GM12865 (cell line): ENCODE results near the gene FUT1.

ENCODE experiments used
- DNase-seq: peaks from one replicate; pipeline ENCODE4 v3.0.0; 2010; ENCODE audit warnings: low read depth
- H3K4me3 ChIP-seq: 2 replicates; pipeline ENCODE4 v1.5.1; 2011; ENCODE audit warnings: mild to moderate bottlenecking, low read depth, low read length, control low read depth
- TF ChIP-seq, protein P1 (sequence below): IDR thresholded peaks from 2 replicates; pipeline ENCODE4 v1.5.1; 2011; ENCODE audit warnings: low read length, control low read depth, low read depth, inconsistent platforms; ENCODE audit not compliant: insufficient read depth; ENCODE audit errors: missing control alignments

Gene FUT1

DNA sequence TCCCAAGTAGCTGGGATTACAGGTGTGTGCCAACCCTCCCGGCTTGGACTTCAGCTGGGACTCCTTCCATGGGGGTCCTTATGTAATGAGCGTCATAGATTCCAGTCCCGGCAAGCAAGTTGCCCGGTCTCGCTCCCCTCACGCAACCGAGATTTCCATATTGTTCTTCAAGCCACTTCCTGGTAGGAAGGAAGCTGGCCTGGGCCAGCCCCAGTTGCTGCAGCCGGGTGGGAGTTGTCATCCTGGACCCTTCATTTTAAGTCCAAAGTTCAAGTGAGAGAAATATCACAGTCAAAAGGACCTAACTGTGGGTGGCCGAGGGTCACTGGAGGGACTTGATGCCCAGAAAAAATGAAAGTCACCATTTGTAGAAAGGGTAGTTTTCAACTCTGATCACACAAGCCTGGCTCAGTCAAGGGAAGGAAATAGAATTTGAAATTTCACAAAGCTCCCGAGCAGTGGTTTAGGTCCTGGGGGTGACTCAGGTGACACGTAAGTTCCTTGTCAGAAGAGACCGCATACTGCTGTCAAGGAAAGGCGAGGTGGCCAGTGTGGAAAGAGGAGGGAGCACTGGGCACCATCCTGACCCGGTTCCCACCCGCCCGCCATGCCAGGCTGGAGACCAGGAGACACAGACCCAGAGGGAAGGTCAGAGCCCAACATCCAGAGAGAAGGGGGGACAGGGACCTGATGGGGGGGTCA lies 8.2 kb upstream of the FUT1 start:
- TF ChIP-seq, protein P1, sequence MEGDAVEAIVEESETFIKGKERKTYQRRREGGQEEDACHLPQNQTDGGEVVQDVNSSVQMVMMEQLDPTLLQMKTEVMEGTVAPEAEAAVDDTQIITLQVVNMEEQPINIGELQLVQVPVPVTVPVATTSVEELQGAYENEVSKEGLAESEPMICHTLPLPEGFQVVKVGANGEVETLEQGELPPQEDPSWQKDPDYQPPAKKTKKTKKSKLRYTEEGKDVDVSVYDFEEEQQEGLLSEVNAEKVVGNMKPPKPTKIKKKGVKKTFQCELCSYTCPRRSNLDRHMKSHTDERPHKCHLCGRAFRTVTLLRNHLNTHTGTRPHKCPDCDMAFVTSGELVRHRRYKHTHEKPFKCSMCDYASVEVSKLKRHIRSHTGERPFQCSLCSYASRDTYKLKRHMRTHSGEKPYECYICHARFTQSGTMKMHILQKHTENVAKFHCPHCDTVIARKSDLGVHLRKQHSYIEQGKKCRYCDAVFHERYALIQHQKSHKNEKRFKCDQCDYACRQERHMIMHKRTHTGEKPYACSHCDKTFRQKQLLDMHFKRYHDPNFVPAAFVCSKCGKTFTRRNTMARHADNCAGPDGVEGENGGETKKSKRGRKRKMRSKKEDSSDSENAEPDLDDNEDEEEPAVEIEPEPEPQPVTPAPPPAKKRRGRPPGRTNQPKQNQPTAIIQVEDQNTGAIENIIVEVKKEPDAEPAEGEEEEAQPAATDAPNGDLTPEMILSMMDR, result no peak
- no peak for DNase-seq
- no peak overlapping the region for H3K4me3 ChIP-seq

DNA sequence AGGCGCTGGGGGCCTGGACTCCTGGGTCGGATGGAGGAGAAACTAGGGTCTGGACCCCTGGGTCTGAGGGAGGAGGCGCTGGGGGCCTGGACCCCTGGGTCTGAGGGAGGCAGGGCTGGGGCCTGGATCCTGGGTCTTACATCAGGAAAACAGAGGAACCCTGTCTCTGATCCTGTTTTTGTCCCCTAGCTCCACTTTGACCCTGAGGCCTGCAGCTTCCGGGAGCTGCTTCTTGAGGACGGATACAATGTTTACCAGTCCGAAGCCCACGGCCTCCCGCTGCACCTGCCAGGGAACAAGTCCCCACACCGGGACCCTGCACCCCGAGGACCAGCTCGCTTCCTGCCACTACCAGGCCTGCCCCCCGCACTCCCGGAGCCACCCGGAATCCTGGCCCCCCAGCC lies 5.3 kb upstream of the FUT1 start:
- TF ChIP-seq, protein P1, result no peak
- DNase-seq, result no peak
- H3K4me3 ChIP-seq, result no peak overlapping the region

GRCh38 chr19:48757089-48757675 lies 4.7 kb upstream of the FUT1 start:
- DNase-seq, result no peak
- no peak overlapping the region for H3K4me3 ChIP-seq
- TF ChIP-seq, protein P1, result no peak

- TF ChIP-seq, protein P1, result no peak
- DNase-seq, result no peak
- no peak overlapping the region for H3K4me3 ChIP-seq
These were observed 4.2 kb upstream of the FUT1 start for GRCh38 chr19:48756686-48757085.

- TF ChIP-seq, protein P1, result no peak
These were observed 3.8 kb upstream of the FUT1 start for GRCh38 chr19:48756212-48756611.

GRCh38 chr19:48755787-48756186 lies 3.3 kb upstream of the FUT1 start:
- no peak overlapping the region for H3K4me3 ChIP-seq

More at GRCh38 chr19:48756212-48756611, 3.8 kb upstream of the FUT1 start:
- DNase-seq, result no peak
- no peak overlapping the region for H3K4me3 ChIP-seq

More at GRCh38 chr19:48755787-48756186, 3.3 kb upstream of the FUT1 start:
- TF ChIP-seq, protein P1, result no peak
- DNase-seq, result no peak
